Putamen (tissue), 1 donor: ENCODE results near the gene PJA2.

ENCODE experiments used
- DNase-seq: peaks from one replicate; pipeline ENCODE4 v3.0.0-alpha.2; 2016; ENCODE audit warnings: low spot score

Gene PJA2

GRCh38 chr5:109408991-109409843, 557 bp downstream of the PJA2 start:
- DNase-seq: peak; percentile 72

GRCh38 chr5:109407913-109408312, 1.9 kb downstream of the PJA2 start:
- no peak for DNase-seq

- no peak for DNase-seq
These were observed 3.1 kb downstream of the PJA2 start for GRCh38 chr5:109406719-109407118.

GRCh38 chr5:109404428-109404960, 5.3 kb downstream of the PJA2 start:
- no peak for DNase-seq

GRCh38 chr5:109403469-109403868, 6.3 kb downstream of the PJA2 start:
- DNase-seq: no peak

GRCh38 chr5:109399092-109399759, 10.5 kb downstream of the PJA2 start:
- no peak for DNase-seq

- no peak for DNase-seq
These were observed 12.8 kb downstream of the PJA2 start for GRCh38 chr5:109396965-109397364.

GRCh38 chr5:109394806-109395205, 15.0 kb downstream of the PJA2 start:
- no peak for DNase-seq

GRCh38 chr5:109390188-109390587, 19.6 kb downstream of the PJA2 start:
- DNase-seq: no peak

GRCh38 chr5:109388407-109388806, 21.4 kb downstream of the PJA2 start:
- no peak for DNase-seq

GRCh38 chr5:109387408-109387974, 22.3 kb downstream of the PJA2 start:
- no peak for DNase-seq

GRCh38 chr5:109378095-109378494, 31.7 kb downstream of the PJA2 start:
- DNase-seq: no peak

- DNase-seq: no peak
These were observed 35.1 kb downstream of the PJA2 start for GRCh38 chr5:109374625-109375024.

- DNase-seq: no peak
These were observed 35.8 kb downstream of the PJA2 start for GRCh38 chr5:109373932-109374331.

- no peak for DNase-seq
These were observed 39.4 kb downstream of the PJA2 start for GRCh38 chr5:109370343-109370742.

- no peak for DNase-seq
These were observed 44.1 kb downstream of the PJA2 start for GRCh38 chr5:109365653-109366052.

- no peak for DNase-seq
These were observed 44.8 kb downstream of the PJA2 start for GRCh38 chr5:109364977-109365376.

GRCh38 chr5:109359642-109360041, 50.1 kb downstream of the PJA2 start:
- DNase-seq: no peak

GRCh38 chr5:109357807-109358206, 52.0 kb downstream of the PJA2 start:
- DNase-seq: no peak

GRCh38 chr5:109354761-109355160, 55.0 kb downstream of the PJA2 start:
- DNase-seq: no peak

GRCh38 chr5:109351988-109352864, 57.5 kb downstream of the PJA2 start:
- no peak for DNase-seq
